AG10803 (cell line): ENCODE results near the gene ATG3.

ENCODE experiments used
- DNase-seq: peaks from one replicate; pipeline ENCODE4 v3.0.0; 2010; ENCODE audit warnings: low read depth
- H3K4me3 ChIP-seq: 2 replicates; pipeline ENCODE4 v1.5.1; 2011; ENCODE audit warnings: mild to moderate bottlenecking, low read length, control low read depth
- TF ChIP-seq, protein P1 (sequence below): conservative IDR thresholded peaks from 2 replicates; pipeline ENCODE4 v1.5.1; 2011; ENCODE audit warnings: mild to moderate bottlenecking, low read length, control low read depth, inconsistent platforms

ATG3 gene

DNA sequence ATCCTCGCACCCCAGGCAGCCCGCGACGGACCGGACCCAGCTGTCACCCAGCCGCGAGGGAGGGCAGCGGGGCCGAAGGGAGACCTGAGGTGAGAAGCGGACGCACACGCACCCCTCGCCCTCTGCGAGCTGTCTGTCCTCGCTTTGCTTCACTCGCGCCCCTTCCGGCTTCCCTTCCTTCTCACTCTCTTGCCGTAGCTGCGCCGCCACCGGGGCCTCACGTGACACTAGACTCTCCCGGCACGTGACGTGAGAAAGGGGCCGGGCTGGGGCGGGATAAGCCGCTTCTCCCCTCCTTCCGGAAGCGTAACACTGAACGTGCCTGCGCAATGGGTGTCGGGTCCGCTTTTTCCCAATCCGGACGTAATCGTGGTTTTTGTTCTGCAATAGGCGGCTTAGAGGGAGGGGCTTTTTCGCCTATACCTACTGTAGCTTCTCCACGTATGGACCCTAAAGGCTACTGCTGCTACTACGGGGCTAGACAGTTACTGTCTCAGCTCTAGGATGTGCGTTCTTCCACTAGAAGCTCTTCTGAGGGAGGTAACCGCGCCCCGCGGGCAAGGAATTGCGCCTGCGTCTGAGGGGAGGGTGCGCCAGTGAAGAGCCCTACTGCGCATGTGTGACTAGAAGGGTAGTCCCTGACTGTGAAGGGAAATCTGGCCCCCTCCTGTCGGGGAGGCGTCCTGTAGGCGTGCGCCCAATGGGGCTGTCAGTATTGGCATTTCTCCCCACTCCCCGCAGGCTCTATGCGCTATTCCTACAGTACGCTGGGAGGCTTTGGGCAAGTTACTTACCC, at the start of gene ATG3, which contains the start of gene SLC35A5:
TSS of gene ATG3 (minus strand) at position 229 of the 796 bp plus-strand sequence. CDS start 434 bp downstream, outside the sequence.
TSS of gene SLC35A5 (plus strand) at position 312 of the 796 bp plus-strand sequence. CDS start 1,359 bp downstream, outside the sequence.
- DNase-seq: peak; percentile 98
- peak within 1 kb of the TSS; percentile 80 for H3K4me3 ChIP-seq
- TF ChIP-seq, protein P1, sequence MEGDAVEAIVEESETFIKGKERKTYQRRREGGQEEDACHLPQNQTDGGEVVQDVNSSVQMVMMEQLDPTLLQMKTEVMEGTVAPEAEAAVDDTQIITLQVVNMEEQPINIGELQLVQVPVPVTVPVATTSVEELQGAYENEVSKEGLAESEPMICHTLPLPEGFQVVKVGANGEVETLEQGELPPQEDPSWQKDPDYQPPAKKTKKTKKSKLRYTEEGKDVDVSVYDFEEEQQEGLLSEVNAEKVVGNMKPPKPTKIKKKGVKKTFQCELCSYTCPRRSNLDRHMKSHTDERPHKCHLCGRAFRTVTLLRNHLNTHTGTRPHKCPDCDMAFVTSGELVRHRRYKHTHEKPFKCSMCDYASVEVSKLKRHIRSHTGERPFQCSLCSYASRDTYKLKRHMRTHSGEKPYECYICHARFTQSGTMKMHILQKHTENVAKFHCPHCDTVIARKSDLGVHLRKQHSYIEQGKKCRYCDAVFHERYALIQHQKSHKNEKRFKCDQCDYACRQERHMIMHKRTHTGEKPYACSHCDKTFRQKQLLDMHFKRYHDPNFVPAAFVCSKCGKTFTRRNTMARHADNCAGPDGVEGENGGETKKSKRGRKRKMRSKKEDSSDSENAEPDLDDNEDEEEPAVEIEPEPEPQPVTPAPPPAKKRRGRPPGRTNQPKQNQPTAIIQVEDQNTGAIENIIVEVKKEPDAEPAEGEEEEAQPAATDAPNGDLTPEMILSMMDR: 0 out of 2 replicates have a peak, but pooled peaks have one; percentile 1

DNA sequence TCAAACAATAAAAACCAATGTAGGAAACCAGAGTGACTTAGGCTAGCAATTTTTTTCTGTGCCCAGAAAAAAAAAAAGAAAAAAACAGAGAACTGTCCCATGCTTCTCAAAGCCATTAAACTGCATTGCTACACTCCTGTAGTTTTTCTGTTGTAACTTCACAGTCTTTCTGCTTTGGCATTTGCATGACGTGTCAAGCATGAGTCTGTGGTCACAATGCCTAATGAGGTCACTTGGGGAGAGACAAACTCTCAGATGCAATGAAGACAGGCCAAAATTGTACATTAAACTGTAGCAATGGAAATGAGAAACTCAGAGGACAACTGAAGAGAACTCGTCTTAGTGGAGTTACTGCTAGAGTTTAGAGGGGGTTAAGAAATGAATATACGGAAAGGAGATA, 48.4 kb upstream of the ATG3 start:
- TF ChIP-seq, protein P1: no peak
- DNase-seq: peak; percentile 91
- no peak overlapping the region for H3K4me3 ChIP-seq

DNA sequence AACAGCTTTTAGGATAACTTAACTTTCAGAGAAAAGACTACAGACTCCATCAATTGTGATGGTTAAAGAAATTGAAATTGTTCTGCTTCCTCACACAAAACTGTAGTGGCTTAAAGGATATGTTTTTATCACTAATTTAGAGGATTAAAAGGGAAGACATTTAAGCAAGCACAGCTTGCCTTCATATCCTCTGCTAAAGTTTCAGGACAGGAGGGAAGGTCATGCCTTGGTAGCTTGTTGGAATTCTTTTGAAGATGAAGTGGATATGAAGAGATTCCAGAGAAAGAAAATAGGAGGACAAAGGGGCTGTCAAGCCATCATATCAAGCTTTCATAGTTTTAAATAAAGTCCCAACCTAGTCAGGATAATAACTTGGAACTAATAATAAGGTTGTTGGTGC, 46.1 kb upstream of the ATG3 start:
- DNase-seq: no peak
- TF ChIP-seq, protein P1: no peak
- H3K4me3 ChIP-seq: no peak overlapping the region

DNA sequence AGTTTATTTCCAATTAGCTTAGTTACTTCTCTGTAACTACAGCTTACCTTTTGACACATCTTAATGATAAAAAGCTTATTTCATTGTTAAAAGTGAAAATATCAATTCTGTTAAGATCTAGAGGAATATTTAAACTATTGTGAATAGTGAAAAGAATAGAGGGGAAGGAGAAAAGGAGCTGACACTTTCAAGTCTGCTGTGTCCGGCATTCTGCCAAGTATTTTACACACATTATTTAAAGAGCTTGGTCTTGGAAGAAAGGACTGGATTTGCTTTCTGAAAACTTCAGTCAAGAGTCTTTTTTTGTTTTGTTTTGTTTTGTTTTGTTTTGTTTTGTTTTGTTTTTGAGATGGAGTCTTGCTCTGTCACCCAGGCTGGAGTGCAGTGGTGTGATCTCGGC, 44.3 kb upstream of the ATG3 start:
- H3K4me3 ChIP-seq: no peak overlapping the region
- TF ChIP-seq, protein P1: no peak
- DNase-seq: no peak

DNA sequence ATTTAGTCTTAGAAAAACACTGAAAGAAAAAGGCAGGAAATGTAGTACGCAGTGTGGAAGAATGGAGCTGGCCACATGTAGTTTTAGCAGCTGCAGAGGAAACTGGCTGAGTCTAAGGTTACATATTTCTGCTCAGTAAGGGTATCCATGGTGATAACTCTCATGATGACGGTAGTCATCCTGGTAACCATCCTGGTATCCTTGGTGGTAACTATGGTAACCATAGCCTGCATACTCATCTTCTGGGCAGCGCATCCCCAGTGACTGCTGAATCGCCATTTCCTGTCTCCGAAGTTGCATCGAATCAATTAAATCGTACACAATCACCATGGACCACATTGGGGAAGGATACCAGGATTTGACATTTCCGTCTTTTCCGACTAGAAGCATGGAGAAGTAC, 43.5 kb upstream of the ATG3 start:
- peak; percentile 91 for DNase-seq
- TF ChIP-seq, protein P1: no peak
- no peak overlapping the region for H3K4me3 ChIP-seq

DNA sequence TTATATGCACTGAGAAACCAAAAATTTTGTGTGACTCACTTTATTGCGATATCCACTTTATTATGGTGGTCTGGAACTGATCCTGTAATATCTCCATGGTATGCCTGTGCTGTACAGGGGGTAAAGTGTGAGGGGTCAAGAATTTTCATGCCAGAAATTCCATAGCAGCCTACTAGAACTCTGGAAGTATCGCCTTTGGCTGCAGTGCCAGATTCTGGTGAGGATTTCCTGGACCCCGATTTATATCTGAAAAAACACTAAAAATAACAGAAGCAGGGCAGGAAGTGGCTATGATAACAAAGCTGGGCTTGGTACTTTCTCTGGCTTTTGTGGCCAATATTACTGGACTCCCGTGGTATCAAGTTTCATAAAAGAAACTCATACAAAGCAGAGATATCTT, 42.8 kb upstream of the ATG3 start:
- TF ChIP-seq, protein P1: no peak
- H3K4me3 ChIP-seq: no peak overlapping the region
- peak; percentile 90 for DNase-seq
